ENCODE measurements around the gene ZNF783. TPM values are rescaled to one million over a fixed set of nuclear protein-coding genes. Genes with fewer than 3 reads are reported as not detected.
"Not testable (repeated sequence)": the region's sequence is repeated elsewhere in the genome, so short reads cannot be mapped to it uniquely, and the experiment has no call there.

The ZNF783 gene
- 2.0 and 3.7 TPM in 2 replicates for total RNA-seq (2014; rRNA removed; shearing (Covaris generic))

DNA sequence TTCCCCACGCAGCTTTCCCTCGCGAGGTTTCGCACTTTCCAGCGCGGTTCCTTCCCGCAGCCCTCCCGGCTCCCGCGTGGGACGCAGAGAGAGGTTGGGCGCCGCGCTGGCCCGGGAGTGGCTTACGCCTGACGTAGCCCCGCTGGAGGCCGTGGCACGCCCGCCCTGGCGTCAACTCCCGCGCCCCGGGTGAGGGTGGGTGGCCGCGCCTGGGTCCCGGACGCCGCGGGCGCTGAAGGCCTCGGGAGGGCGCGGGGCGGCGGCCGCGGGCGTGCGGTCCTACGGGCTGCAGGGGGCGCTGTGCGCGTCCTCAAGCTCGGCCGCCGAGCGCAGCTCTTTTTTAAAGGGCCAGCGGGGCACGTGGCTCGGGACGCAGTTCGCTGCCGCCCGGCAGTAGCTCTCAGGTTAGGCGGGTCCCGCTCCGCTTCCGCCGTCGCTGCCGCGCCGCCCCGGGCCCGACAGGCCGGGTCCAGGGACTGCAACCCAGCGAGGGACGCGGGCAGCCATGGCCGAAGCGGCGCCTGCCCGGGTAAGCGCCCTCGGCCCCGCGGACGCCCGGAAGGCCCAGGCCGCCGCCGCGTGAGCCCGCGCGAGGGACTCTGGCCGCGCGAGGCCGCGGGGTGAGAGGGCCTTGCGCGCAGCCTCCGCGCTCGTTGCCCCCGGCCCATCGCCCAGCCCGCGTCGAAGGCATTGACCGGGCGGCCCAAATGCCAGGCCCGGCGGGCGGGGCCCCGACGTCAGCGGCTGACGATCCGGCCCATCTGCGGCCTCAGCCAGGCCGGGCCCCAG lies at the start of gene ZNF783:
Gene ZNF783, plus strand, starts transcription at position 368 of the 789 bp plus-strand sequence. Its CDS starts 138 bp downstream, at position 506.
- peak; percentile 56 for DNase-seq (ENCODE audit: low spot score)

- no peak for DNase-seq (ENCODE audit: low spot score)
Observed at GRCh38 chr7:149214020-149214720, 47.8 kb upstream of the ZNF783 start.

DNA sequence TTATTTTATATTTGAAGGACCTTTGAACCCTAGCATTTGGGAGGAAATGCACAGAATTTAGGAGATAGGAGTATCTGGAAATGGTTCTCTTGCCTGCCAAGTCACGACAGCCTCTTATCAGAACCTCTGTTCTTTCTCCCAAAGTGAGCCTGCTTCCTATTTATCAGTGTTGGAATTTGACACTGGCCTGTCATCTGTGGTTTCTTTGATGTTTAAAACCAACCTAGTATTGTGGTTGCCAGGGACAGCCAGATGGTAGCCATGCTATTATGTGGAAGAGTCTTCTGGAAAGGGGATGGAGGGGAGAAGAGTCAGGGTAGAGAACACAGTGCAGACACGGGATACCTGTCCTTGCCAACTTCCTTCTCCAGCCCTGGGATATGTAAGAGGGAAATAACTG lies 45.6 kb upstream of the ZNF783 start:
- DNase-seq (ENCODE audit: low spot score), result no peak

GRCh38 chr7:149217570-149217969 lies 44.4 kb upstream of the ZNF783 start:
- no peak for DNase-seq (ENCODE audit: low spot score)

DNA sequence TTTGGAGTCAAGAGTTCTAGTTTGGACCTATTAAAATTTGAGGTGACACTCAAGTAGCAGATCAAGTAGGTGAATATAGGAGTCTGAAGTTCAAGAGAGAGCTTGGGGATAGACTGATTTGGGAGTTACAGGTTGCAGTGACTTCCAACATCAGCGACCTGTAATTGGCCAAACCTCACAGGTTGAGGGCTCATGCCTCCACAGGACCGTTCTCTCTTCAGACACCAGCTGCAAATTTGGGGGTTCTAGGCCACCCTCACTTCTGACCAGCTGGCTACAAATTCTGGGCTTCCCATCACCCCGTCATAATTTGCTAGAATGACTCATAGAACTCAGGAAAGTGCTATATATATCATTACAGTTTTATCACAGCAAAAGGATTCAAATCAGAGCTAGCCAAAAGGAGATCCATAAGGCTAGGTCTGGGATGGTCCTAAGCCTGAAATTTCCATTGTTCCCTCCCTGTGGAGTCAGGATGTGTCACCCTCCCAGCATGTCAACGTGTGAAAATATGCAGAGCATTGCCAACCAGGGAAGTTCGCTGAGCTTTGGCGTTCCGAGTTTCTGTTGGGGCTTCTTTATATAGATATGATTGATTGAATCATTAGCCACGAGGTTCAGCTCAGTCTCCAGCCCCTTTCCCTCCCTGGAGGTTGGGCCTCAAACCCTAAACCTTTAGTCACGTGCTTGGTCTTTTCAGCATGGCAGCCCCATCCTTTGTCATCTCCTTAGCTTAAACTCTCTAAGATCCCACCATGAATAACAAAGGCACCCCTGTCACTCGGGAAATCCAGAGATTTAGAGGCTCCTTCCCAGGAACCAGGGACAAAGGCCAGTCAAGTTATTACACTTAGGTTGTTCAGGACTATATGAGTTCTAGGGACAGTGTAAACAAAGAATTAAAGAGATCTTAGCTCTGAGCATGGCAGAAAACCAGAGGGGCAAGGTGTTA lies 43.3 kb upstream of the ZNF783 start:
- DNase-seq (ENCODE audit: low spot score), result no peak

- no peak for DNase-seq (ENCODE audit: low spot score)
Observed at GRCh38 chr7:149220534-149220933, 41.5 kb upstream of the ZNF783 start.

DNA sequence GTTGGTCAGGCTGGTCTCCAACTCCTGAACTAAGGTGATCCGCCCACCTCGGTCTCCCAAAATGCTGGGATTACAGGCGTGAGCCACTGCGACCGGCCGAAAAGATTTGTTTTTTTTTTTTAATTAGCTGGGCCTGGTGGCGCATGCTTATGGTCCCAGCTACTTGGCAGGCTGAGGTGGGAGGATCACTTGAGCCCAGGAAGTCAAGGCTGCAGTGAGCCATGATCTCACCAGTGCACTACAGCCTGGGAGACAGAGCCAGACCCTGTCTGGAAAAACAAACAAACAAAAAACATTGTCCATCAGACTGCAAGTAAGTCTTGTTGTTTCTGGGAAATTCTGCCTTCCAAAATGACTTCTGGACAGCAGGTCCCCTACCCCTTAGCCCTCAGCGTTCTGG lies 38.8 kb upstream of the ZNF783 start:
- no peak for DNase-seq (ENCODE audit: low spot score)

DNA sequence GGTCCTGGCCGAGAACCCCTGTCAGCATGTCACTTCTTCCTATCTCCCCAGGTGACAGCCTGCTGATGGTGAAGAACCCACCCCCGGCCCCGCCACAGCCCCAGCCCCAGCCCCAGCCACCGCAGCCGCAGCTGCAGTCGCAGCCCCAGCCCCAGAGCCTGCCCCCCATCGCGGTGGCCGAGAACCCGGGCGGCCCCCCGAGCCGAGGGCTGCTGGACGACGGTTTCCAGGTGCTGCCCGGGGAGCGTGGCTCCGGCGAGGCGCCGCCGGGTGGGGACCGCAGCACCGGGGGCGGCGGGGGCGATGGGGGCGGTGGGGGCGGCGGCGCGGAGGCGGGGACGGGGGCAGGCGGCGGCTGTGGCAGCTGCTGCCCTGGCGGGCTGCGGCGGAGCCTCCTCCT lies 38.2 kb upstream of the ZNF783 start:
- no peak for DNase-seq (ENCODE audit: low spot score)

DNA sequence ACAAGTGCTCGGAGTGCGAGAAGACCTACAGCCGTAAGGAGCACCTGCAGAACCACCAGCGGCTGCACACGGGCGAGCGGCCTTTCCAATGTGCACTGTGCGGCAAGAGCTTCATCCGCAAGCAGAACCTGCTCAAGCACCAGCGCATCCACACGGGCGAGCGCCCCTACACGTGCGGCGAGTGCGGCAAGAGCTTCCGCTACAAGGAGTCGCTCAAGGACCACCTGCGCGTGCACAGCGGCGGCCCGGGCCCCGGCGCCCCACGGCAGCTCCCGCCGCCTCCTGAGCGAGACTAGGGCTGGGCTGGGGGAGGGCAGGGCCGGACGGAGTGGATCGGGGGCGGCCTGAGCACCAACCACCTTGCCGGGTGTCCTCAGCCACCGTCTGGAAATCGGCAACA lies 37.6 kb upstream of the ZNF783 start:
- DNase-seq (ENCODE audit: low spot score), result no peak

DNA sequence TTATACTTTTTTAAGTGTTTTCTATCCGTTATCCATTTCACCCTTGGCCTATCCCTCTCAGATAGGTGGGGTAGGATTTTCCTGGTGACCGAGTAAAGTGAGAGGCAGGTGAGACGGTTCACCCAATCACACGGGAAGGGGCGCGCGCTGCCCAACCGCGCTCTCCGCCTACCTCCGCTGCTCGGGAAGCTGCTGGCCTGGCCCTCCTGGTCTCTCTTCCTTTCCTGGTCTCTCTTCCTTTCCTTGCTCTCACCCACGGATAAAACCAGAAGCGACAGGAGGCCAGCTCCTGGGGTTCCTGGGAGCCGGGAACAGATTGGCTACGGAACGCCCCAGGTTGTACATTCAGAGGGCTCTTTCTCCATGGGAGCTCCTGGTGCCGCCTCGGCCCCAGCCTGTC lies 36.9 kb upstream of the ZNF783 start:
- DNase-seq (ENCODE audit: low spot score), result no peak

DNA sequence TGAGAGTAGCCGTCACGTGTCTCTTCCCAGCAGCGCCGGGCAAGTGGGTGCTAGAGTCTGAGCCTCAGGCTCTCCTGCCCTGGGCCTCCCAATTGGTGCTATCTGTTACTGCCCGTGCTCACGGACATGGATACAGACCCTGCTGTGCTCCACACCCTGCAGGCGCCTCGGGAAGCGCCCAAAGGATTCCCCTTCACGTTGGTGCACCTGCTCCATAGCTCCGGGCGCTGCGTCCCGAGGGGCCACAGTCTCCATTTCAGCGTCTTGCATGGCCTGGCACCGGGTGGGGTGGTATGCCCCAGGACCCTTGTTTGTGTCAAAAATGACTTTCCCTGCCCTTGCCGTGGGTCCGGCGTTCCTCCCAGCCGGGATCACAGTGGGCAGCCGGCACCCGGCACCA lies 36.3 kb upstream of the ZNF783 start:
- DNase-seq (ENCODE audit: low spot score), result no peak

DNA sequence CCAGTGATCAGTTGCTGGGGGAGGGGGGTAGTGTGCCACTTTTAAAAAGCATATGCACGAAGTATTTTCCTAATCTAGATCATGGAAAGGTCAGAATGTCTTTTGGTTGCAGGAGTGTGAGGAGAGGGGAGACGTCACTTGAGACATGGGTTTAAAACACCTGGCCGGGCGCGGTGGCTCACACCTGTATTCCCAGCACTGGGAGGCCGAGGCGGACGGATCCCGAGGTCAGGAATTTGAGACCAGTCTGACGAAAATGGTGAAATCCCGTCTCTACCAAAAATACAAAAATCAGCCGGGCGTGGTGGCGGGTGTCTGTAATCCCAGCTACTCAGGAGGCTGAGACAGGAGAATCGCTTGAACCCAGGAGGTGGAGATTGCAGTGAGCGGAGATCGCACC lies 35.6 kb upstream of the ZNF783 start:
- not testable (repeated sequence) for DNase-seq (ENCODE audit: low spot score)

DNA sequence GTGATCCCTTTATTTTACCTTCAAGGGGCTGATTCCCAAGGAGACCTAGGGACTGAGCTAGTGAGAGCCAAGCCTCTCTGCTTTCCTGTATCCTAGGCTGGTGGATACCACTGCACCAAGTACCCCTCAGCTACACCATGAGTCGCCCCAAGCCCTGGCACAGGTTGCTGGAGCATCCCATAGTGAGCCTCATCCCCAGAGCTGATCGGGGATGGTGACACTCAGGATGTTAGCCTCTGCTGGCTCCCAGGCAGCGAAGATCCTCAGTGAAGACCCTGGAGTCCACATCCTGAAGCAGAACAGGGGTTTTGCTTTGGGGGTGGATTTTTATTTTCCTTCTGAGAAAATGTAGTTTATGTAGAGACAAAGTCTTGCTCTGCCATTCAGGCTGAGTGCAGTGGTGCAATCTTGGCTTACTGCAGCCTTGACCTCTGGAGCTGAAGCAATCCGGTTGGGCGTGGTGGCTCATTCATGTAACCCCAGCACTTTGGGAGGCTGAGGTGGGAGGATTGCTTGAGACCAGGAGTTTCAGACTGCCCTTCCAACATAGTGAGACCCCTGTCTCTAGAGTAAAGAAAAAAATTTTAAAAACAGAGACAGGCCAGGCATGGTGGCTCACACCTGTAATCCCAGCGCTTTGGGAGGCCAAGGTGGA lies 35.0 kb upstream of the ZNF783 start:
- no peak for DNase-seq (ENCODE audit: low spot score)

DNA sequence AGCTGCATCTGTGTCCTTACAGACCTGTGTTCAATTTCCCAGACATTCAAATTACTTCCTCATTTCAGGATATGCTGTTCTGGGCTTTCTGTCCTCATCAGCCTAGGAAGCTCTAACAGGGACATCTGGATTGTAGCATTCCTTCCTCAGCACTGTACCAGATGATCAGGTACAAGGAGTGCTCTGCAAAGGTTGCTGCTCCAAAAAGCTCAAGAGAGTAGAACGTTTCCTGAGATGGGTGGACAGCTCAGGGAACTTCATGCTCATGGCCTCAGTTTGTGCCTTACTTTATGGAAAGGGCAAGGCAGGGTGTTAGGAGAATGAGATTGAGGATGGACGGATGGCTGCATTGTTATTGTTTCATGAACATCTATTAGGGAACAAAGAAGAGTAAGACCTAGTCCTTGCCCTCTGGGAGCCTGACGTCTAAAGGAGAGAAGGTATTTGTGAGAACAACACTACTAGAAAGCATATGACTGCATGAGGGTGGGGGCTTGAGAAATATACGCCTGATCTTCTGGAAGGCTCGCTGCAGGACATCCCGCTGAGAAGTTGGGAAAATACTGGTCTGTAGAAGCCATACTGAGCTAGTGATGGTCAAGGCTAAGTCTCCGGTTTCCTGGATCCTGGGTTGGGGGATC lies 33.0 kb upstream of the ZNF783 start:
- no peak for DNase-seq (ENCODE audit: low spot score)

DNA sequence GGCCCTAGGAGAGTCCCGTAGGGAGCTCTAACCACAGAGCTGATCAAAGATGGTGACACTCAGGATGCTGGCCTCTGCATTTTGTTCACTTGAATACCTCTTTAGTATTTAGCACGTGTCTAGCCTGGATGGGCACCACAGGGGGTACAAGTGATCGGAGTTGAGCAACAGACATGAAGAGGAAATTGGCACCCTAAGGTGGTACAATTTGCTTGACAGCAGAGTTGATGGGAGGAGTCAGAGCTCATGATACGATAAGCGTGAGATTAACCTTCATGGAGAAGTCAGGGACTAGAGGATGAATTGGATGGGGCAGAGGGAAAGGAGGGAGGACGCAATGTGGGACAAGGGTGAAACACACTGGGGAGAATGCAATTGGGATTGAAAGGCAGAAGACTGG lies 32.5 kb upstream of the ZNF783 start:
- no peak for DNase-seq (ENCODE audit: low spot score)

DNA sequence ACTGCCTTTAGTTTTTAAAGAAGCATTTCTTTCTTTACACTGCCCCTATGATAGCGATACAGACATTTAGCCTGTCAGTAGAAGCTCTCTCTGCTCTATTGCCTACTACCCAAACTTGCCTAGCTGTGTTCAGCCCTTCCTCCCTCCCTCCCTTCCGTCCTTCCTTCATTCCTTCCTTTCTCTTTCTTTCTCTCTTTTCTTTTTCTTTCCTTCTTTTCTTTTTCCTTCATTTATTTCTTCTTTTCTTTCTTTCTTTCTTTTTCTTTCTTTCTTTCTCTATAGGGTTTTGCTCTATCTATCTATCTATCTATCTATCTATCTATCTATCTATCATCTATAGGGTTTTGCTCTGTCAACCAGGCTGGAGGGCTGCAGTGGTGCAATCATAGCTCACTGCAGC lies 29.6 kb upstream of the ZNF783 start:
- no peak for DNase-seq (ENCODE audit: low spot score)

DNA sequence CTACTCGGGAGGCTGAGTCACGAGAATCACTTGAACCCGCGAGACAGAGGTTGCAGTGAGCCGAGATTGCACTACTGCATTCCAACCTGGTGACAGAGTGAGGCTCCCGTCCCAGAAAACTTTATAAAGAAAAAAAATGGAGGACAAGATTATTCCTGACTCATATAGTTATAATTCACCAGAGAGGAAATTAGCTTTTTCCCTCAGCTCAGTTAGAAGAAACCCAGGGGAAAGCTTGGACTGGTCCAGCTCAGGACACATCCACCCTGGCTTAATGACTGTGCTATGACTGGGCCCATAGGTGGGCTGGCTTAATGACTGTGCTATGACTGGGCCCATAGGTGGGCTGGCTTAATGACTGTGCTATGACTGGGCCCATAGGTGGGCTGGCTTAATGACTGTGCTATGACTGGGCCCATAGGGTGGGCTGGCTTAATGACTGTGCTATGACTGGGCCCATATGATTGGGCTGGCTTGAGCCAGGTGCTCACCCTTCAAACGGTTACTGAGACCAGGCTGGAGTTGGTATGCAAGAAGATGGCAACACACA lies 28.3 kb upstream of the ZNF783 start:
- DNase-seq (ENCODE audit: low spot score), result peak; percentile 88

- no peak for DNase-seq (ENCODE audit: low spot score)
Observed at GRCh38 chr7:149237502-149237901, 24.5 kb upstream of the ZNF783 start.

GRCh38 chr7:149238051-149238450 lies 23.9 kb upstream of the ZNF783 start:
- DNase-seq (ENCODE audit: low spot score), result no peak

DNA sequence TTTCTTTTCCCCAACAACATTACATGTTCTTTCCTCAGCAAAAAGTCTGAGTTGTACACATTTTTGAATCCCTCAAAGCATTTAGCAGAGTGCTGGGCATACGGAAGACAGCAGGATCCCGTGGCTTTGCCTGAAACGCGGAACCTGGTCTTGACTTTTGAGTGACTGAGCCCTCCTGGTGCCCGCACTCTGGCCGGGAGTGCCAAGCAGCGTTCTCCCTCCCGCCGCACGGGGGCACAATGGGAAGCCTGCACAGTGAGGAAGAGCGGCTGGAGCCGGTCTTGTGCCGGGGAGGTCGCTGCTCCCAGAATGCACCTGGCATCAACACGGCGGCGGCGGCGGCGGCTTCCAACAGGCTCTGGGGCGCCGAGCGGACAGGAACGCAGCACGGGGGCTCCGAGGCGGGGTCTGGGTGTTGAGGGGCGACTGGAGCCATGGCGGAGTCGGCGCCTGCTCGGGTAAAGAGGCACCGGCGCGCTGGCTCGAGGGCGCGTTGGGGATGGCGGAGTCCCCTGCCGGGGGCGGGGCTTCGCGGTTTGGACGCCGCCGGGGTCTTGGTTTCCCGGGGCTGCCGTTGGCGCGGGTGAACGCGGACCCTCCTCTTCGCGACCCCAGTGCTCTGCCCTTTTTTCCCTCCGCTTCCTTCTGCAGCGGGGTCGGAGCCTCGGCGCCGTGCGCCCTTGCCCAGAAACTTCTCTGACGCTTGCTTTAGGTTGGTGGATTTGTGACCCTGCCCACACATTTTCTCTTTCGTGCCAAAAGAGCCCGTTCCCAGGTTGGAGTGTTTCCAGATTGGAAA lies 22.5 kb upstream of the ZNF783 start, which contains the start of gene ZNF212:
Gene ZNF212, plus strand, starts transcription at position 307 of the 799 bp plus-strand sequence. Its CDS starts 128 bp downstream, at position 435.
- DNase-seq (ENCODE audit: low spot score), result peak; percentile 81

Measured in A172 (cell line).